ENCODE results near the gene TEPSIN.
A peak's percentile ranks its signal among the peaks of the same experiment; 100 is the strongest.

Gene TEPSIN

DNA sequence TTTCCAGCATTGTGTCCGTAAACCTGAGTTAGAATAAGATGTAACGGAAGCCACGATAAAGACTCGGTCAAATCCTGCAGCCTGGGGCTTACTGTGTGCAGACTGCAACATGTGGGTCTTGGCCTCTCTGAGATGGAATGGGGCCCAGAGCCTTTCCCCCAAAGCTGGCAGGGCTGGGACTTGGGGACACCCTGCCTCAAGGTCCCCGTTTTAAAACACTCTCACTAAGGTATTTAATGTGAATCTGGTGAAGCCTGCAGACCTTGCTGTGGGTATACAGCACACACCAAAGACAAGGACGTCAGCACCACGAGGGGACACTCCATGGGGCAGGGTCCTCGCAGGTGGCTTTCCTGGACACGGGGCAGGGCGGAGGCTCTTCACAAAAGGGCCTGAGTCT is 2.3 kb upstream of the TEPSIN start:
- Histone ChIP-seq H3K27me3 (ENCODE audit: insufficient read depth, poor library complexity, severe bottlenecking) (no peaks in the 10 kb centered on the region), H3K4me3 (replicated peaks; ENCODE audit: insufficient read depth, low read length) (no peak overlapping the region), H3K27ac (replicated peaks) (no peak overlapping the region)
- no peak for DNase-seq (ENCODE audit: low read depth in 1 of 2, low spot score in 1 of 2)
- no peak for TF ChIP-seq SPI1 (IDR thresholded peaks at IDR 0.05; ENCODE audit: borderline replicate concordance, low read depth)
- TF ChIP-seq GABPA (IDR thresholded peaks at IDR 0.05; ENCODE audit: low read depth): no peak
- TF ChIP-seq, protein P1, sequence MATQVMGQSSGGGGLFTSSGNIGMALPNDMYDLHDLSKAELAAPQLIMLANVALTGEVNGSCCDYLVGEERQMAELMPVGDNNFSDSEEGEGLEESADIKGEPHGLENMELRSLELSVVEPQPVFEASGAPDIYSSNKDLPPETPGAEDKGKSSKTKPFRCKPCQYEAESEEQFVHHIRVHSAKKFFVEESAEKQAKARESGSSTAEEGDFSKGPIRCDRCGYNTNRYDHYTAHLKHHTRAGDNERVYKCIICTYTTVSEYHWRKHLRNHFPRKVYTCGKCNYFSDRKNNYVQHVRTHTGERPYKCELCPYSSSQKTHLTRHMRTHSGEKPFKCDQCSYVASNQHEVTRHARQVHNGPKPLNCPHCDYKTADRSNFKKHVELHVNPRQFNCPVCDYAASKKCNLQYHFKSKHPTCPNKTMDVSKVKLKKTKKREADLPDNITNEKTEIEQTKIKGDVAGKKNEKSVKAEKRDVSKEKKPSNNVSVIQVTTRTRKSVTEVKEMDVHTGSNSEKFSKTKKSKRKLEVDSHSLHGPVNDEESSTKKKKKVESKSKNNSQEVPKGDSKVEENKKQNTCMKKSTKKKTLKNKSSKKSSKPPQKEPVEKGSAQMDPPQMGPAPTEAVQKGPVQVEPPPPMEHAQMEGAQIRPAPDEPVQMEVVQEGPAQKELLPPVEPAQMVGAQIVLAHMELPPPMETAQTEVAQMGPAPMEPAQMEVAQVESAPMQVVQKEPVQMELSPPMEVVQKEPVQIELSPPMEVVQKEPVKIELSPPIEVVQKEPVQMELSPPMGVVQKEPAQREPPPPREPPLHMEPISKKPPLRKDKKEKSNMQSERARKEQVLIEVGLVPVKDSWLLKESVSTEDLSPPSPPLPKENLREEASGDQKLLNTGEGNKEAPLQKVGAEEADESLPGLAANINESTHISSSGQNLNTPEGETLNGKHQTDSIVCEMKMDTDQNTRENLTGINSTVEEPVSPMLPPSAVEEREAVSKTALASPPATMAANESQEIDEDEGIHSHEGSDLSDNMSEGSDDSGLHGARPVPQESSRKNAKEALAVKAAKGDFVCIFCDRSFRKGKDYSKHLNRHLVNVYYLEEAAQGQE (IDR thresholded peaks at IDR 0.05; ENCODE audit: insufficient replicate concordance, low read depth): no peak
- no peak for TF ChIP-seq POLR2AphosphoS5 (IDR thresholded peaks at IDR 0.05; ENCODE audit: low read depth)
- TF ChIP-seq, protein P2, sequence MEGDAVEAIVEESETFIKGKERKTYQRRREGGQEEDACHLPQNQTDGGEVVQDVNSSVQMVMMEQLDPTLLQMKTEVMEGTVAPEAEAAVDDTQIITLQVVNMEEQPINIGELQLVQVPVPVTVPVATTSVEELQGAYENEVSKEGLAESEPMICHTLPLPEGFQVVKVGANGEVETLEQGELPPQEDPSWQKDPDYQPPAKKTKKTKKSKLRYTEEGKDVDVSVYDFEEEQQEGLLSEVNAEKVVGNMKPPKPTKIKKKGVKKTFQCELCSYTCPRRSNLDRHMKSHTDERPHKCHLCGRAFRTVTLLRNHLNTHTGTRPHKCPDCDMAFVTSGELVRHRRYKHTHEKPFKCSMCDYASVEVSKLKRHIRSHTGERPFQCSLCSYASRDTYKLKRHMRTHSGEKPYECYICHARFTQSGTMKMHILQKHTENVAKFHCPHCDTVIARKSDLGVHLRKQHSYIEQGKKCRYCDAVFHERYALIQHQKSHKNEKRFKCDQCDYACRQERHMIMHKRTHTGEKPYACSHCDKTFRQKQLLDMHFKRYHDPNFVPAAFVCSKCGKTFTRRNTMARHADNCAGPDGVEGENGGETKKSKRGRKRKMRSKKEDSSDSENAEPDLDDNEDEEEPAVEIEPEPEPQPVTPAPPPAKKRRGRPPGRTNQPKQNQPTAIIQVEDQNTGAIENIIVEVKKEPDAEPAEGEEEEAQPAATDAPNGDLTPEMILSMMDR (IDR thresholded peaks at IDR 0.05; ENCODE audit: insufficient read depth, low read length): no peak

DNA sequence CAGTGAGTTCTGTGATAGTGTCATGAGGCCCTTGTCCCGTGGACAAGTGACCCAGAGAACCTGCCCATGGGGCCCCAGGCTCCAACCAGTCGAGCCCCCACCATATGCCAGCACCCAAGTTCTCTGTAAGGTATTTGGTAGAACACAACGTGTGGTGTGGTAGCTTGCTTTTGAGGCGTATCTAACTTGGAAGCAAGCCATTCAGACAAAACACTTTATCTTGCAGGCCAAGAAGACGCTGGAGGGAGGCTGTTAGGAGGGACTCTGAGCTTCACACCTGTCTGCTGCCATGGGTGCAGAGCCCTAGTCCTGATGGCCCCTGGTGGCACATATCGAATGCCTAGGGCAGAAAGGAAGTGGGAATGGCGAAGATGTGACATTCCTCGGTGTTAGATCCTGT is 1.9 kb upstream of the TEPSIN start:
- no peak overlapping the region for H3K4me3 ChIP-seq (replicated peaks; ENCODE audit: insufficient read depth, low read length)

DNA sequence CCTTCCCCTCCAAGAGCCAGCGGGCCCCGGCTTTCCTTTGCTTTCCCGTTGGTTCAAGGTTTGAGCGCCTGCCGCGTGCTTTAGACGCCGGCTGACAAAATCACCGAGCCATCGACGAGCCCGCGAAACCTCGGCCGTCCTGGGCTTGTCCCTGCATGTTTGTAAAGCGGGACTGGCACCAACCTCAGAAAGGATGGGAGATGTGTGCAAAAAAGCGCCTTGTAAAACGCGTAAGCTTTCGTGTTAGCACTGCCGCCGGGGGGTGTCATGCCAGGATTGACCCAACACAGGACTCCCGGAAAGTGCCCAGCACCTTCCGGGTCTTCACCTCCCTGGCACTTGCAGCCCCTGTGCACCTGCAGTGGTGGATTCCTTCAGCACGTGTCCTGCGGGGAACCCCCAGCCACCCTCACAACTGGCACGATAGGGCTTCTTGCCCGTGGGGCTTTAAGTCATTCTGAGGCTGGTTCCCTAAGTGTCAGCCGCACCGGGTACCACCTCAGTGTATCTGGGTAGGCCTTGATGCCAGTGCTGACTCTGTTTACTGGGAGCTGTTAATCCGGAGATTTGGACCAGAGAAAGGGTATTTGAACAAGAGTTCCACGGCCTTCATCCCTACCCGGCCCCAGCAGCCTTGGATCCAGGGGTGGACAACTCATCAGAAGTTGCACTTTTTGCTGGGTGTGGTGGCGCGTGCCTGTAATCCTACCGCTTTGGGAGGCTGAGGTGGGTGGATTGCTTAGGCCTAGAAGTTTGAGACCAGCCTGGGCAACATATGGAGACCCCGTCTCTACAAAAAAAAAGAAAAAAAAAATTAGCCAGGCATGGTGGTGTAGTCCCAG is 1.1 kb upstream of the TEPSIN start:
- TF ChIP-seq SPI1 (IDR thresholded peaks at IDR 0.05; ENCODE audit: borderline replicate concordance, low read depth) (no peak), POLR2AphosphoS5 (IDR thresholded peaks at IDR 0.05; ENCODE audit: low read depth) (no peak), GABPA (IDR thresholded peaks at IDR 0.05; ENCODE audit: low read depth) (no peak)
- TF ChIP-seq, protein P2 (IDR thresholded peaks at IDR 0.05; ENCODE audit: insufficient read depth, low read length): no peak
- TF ChIP-seq, protein P1 (IDR thresholded peaks at IDR 0.05; ENCODE audit: insufficient replicate concordance, low read depth): no peak
- Histone ChIP-seq H3K4me3 (replicated peaks; ENCODE audit: insufficient read depth, low read length) (peak overlapping the region; percentile 89), H3K27me3 (ENCODE audit: insufficient read depth, poor library complexity, severe bottlenecking) (no peaks in the 10 kb centered on the region), H3K27ac (replicated peaks) (peak overlapping the region; percentile 86)
- peak; percentile 40 to 58 for DNase-seq (ENCODE audit: low read depth in 1 of 2, low spot score in 1 of 2)

More for the DNA sequence above, 1.9 kb upstream of the TEPSIN start:
- no peak overlapping the region for H3K27ac ChIP-seq (replicated peaks)
- no peak for TF ChIP-seq POLR2AphosphoS5 (IDR thresholded peaks at IDR 0.05; ENCODE audit: low read depth)
- TF ChIP-seq, protein P2 (IDR thresholded peaks at IDR 0.05; ENCODE audit: insufficient read depth, low read length): no peak
- no peak for TF ChIP-seq SPI1 (IDR thresholded peaks at IDR 0.05; ENCODE audit: borderline replicate concordance, low read depth)
- TF ChIP-seq, protein P1 (IDR thresholded peaks at IDR 0.05; ENCODE audit: insufficient replicate concordance, low read depth): no peak
- TF ChIP-seq GABPA (IDR thresholded peaks at IDR 0.05; ENCODE audit: low read depth): no peak
- no peak for DNase-seq (ENCODE audit: low read depth in 1 of 2, low spot score in 1 of 2)
- no peaks in the 10 kb centered on the region for H3K27me3 ChIP-seq (ENCODE audit: insufficient read depth, poor library complexity, severe bottlenecking)
